Measurements from ENCODE around the gene SFRP4.

- TF ChIP-seq CTCF (IDR thresholded peaks at IDR 0.05) (no peak), POLR2A (IDR thresholded peaks at IDR 0.05) (no peak)
Measured at GRCh38 chr7:37943905-37944736, 27.5 kb upstream of the SFRP4 start.
